GM21529 (cell line): ENCODE results near the gene CBX4.

Experiments
- ATAC-seq: cut with Tn5 transposase; IDR thresholded peaks from one replicate; pipeline ENCODE4 v1.9.1; 2021; ENCODE audit not compliant: unreplicated experiment

CBX4 gene

DNA sequence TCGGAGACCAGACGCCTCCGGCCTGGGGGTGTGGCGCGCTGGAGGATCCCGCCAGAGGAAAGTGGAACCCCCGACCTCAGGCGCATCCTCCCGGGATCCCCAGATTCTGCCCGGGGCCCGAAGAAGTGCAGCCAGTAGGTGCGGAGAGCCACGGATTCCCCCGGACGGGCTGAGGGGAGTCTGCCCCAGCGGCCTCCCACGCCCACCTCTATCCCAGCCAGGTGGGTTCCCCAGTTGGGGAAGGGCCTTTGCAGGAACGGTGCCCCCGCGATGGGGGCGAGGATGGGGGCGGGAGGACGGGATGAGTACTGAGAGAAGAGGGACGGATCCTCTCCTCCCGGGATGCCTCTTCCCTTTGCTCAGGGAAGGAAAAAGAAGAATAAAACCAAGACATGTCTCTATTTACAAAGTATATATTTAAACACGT, 47.5 kb downstream of the CBX4 start:
- ATAC-seq = no peak

DNA sequence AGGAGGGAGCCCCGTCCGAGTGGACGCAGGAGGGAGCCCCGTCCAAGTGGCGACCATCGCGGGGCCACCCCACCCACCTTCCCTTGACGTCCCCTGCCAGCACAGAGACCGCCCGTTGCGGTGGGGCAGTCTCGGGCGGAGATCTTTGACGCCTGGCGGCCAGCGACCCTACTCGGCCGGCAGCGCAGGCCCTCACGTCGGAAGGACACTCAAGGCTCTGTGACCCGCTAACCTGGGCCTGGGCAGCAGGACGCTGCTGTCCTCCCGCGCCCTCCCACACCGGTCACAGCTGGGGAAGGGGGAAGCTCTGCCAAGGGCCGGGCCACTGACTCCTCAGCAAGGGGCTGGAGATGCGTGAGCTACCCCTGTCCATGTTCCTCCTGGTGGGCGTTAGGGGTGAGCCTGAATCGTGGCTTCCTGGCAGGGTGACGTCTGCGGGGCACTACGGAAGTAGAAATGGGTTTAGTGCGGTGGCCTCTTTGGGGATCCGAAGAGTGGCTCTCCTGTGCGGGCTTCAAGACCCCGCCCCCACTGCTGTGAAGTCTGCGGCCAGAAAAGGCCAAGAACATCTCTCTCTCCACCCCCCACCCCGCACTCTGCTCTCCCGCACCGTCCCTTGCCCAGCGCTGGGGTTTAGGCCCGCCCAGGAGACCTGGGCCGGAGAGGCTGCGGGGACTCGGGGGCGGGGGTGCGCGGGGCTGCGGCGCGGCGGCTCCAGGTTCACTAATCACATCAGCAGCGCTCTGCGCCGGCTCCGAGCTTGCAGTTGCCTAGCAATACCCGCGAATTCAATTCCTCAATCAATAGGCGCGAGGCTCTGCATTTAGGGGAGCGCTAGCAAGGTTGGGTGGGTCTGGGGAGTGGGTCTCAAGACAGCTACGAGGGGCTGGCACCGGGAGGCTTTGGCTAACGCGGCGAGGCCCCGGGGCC, 48.2 kb downstream of the CBX4 start:
- no peak for ATAC-seq

DNA sequence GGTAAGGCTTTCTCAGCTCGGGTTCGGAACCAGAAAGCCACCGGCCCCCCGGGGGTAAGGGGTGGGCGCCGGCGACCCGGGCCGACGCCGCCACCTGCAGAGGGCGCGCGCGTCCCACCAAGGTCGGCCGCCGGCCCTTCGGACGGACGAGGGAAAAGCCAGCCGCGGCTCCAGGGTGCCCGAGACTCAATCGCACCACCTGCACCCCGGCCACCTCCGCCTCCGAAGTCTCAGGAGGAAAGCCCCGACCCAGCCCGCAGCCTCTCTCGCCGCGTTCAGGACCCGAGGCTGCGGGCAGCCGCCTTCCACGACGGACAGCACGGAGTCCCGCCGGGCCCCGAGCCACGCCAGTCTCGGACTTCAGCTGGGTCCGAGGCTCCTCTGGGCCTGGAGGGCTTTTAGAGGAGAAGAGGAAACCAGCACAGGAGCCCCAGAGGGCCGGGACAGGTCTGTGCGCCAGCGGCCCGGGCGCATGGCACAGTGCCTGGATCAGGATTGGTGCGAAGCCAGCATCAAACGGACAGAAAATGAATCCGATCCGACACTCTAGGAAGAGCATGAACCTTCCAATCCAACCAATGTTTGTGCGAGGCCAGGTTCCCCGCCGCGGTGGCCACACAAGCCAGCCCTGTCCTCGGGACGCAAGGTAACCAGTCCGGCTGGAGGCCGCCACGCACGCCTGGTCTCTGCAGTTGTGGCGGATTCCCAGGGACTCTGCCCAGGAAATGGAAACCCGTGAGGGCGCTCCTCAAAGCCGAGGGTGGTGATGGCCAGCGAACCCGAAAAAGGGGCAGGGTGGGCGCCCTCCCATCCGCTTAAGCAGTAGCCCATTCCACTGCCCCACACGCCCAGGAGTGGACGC, 49.1 kb downstream of the CBX4 start:
- ATAC-seq = no peak

DNA sequence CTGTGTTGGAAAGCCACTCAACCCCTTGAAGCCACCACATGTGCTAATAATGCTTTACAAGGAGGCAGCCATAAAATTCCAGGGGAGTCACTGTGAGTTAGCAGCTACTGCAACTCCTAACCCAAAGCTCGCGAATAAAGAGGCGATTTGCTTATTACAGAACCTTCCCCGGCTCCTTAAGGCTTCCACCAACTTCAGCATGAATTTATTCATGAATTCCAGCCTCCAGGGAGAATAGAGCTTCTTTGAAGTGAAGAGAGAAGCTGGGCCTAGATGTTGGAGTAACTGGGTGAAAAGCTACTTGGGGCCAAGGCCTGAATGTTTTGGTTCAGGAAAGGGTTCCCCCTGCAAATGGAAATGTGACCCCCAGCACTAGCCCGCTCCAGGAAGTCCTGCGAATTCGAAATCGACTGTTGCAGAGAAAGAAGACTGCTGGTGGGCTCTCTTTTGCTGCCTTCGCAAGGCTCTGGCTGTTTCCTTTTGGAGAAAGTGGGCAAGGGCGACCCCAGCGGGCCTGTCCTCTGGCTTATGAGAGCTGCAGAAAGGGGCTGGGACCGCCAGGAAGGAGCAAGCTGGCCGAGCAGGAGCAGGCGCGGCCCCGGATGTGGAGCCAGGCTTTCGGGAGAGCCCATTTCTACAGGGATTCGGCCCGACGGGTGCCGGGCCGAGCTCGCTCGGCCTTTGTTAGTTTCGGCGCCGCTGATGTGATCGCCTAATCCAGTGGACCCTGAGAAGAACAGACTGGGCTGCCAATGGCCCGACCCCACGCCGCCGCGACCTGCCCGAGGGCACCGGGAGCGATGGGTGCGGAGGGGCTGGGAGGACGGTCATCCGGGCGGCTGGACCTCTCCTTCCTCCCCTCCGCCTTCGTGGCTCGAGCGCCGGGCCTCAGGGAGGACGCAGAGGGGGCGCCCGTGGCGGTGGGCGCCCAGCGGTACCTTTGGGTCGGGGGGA, 50.0 kb downstream of the CBX4 start:
- ATAC-seq = no peak

DNA sequence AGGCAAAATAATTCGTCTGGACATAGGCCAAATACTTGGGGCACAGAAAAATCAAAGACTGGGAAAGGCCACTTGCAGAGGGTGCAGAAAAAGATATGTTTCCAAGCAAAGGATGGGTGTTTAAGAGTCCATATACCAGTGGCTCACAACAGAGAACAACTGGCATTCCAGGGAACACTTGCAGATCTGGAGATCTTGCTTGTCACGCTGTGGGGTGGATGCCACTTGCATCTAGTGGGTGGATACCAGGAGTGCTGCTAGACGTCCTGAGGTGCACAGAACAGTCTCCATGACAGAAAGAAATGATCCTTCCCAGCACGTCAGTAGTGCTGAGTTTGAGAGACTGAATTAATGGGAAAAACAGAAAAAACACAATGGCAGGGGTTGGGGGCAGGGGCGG, 50.8 kb downstream of the CBX4 start:
- no peak for ATAC-seq

DNA sequence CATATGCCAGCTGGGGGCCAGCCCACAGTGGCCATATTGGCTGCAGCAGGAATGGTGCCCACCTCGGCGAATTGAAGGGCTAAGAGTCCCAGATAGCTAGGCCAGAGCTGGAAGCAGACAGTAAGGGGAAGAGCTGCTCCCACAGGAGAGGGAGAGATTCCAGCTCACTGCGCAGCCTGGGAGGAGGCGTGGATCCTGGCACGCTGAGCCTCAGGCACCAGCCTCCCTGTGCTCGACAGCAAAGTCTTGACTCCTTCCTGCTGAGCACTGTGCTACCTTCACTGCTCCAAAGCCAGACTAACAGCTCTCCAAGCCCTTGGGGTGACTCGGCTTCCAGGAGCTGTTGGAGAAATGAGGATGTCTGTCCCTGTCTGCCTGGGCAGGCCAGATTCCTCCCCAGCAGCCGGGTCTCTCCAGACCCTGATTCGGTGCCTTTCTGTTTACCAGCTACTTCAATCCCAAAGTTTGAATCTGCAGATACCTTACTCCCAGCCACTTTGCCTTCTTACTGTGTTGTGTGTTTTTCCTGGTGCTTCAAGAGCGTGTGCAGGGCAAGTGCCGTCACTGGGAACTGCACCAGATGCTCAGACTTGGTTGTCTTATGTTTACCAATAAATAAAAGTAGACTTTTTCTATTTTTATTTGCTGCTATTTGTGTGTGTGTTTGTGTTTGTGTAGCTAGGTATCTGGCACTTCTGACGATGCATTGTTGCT, 52.2 kb downstream of the CBX4 start:
- no peak for ATAC-seq

DNA sequence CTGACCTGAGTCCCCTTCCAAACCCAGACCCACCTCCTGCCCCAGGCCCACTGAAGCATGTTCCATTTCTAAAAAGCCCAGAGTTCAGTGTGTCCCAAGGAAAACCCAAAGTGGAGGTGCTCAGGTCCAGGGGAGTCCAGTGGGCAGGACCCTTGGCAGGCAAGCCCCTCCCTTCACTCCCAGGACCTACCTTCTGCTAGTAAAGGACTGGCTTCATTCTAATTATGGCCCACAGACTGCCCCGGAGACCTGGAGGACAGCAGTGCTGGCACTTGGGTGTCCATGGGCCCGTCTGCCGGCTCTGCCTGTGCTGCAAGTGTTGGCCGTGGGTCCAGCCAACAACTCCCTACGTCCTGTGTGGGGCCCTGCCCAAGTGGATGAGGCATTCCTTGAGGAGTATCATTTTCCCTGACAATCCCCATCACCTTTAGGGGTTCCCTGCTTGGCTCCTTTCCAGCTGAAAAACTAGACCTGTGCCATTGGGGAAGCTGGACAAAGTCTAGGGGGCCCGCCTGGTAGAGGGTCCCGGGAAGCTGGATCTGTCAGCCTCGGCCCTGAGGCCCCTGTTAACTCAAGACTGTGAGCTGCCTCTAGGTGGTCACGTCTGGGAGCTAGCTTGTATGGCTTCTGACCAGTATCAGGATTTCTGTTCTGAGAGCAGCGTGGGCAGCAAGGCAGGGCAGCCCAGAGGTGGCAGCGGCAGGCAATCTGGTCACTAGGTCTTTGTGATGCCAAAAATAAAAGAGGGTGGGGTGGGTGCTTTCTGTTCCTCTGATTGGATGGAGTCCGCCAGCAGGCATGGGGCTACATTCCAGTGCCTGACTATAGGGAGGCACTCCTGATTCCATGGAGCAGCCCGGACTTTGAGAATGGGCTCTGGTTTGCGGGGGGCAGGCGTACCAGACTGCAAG, 53.1 kb downstream of the CBX4 start:
- ATAC-seq = no peak

DNA sequence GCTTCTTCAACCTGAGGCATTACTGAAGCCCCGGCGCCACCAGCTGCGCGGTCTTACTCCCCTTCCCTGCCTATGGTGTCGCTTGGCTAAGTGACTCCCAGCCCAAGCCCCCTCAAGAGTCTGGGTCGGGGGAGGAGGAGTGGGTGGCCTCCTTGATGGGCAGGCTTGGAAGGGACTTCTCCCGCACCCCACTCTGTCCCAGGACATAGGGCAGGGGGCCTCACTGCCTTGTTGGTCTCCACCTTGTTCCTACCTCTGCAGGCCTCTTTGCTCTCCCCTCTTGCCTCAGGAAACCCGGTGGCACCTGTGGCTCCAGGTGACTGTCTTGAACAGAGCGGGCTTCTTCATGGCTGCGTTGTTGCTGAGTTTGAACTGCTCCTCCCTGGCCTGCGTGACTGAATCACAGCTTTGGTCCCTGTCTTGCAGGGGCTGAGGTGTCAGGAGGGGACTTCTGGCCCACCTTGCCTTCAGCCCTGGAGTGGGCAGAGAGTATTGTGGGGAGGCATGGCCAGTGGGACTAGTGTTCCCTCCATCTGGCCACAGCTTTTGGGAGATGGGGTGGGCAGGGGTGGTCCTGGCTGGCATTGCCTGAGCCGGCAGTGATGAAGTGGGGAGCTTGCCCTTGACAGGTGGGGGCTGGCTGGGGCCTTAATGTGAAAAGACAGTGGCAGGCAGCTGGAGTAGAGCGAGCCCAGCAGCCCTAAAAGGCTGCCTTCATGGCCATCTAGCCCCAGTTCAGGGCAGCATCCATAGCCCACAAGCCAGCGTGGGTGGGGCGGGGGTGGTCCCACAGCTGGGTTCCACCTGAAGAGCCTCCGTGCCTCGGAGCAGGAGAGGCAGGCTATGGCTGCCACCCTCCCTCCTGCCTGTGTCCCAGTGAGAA, 54.0 kb downstream of the CBX4 start:
- ATAC-seq = no peak

DNA sequence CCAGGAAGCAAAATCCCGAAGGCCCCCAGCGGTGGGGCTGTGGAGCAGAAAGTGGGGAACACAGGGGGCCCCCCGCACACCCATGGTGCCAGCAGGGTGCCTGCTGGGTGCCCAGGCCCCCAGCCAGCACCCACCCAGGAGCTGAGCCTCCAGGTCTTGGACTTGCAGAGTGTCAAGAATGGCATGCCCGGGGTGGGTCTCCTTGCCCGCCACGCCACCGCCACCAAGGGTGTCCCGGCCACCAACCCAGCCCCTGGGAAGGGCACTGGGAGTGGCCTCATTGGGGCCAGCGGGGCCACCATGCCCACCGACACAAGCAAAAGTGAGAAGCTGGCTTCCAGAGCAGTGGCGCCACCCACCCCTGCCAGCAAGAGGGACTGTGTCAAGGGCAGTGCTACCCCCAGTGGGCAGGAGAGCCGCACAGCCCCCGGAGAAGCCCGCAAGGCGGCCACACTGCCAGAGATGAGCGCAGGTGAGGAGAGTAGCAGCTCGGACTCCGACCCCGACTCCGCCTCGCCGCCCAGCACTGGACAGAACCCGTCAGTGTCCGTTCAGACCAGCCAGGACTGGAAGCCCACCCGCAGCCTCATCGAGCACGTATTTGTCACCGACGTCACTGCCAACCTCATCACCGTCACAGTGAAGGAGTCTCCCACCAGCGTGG, 54.8 kb downstream of the CBX4 start:
- ATAC-seq = no peak

DNA sequence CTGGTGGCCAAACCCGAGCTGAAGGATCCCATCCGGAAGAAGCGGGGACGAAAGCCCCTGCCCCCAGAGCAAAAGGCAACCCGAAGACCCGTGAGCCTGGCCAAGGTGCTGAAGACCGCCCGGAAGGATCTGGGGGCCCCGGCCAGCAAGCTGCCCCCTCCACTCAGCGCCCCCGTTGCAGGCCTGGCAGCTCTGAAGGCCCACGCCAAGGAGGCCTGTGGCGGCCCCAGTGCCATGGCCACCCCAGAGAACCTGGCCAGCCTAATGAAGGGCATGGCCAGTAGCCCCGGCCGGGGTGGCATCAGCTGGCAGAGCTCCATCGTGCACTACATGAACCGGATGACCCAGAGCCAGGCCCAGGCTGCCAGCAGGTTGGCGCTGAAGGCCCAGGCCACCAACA, 55.3 kb downstream of the CBX4 start:
- ATAC-seq = no peak
